Activated CD4-positive, alpha-beta T cell treated with anti-CD3 and anti-CD28 coated beads for 36 hours (primary cell): ENCODE results near the gene LSM14A. TPM values are rescaled to one million over a fixed set of nuclear protein-coding genes. Genes with fewer than 3 reads are reported as not detected.
"Not testable (repeated sequence)": the region's sequence is repeated elsewhere in the genome, so short reads cannot be mapped to it uniquely, and the experiment has no call there.

Experiments
- ATAC-seq: fragments of 200-7000 bp; cut with Tn5 transposase; one replicate; pipeline ENCODE4 v1.10.0; 2021; ENCODE audit warnings: mild to moderate bottlenecking, moderate library complexity
- CTCF ChIA-PET: fragments of 350-600 bp; sonication (Branson Sonifier 250); formaldehyde crosslinking; loops from one replicate; lab custom pipeline; 2021; ENCODE audit warnings: antibody characterized with exemption; lab: Charles Lee
- POLR2A ChIA-PET: fragments of 350-600 bp; sonication (Branson Sonifier 250); formaldehyde crosslinking; loops from one replicate; lab custom pipeline; 2021; ENCODE audit warnings: antibody characterized with exemption, inconsistent platforms; lab: Charles Lee
- DNase-seq: peaks from one replicate; pipeline ENCODE4 v3.0.0-alpha.2; 2020
- H3K27ac Mint-ChIP-seq: one replicate; pipeline ENCODE4 v1.8.0; 2021; ENCODE audit warnings: mixed read lengths
- H3K27me3 Mint-ChIP-seq: one replicate; pipeline ENCODE4 v1.8.0; 2021; ENCODE audit warnings: mixed read lengths
- H3K36me3 Mint-ChIP-seq: one replicate; pipeline ENCODE4 v1.8.0; 2021; ENCODE audit warnings: low read depth, mixed read lengths
- H3K4me1 Mint-ChIP-seq: one replicate; pipeline ENCODE4 v1.8.0; 2021; ENCODE audit warnings: mixed read lengths
- H3K4me3 Mint-ChIP-seq: one replicate; pipeline ENCODE4 v1.8.0; 2021; ENCODE audit warnings: mild to moderate bottlenecking, moderate library complexity, mixed read lengths
- H3K9me3 Mint-ChIP-seq: one replicate; pipeline ENCODE4 v1.8.0; 2021; ENCODE audit warnings: low read depth, mixed read lengths
- intact Hi-C, 2 experiments: fragments of 100-400 bp; cut with DNase I in 1 of 2; cut with micrococcal nuclease in 1 of 2; formaldehyde crosslinking; loops; one replicate each; pipeline versions ENCODE4 v1.14.2 to v1.15.1; 2022 to 2024; cut with DNase I, micrococcal nuclease
- total RNA-seq, 2 experiments: library from RNA; stranded (reverse); gene quantifications; one replicate each; pipeline ENCODE4 v1.2.3, GENCODE V29; 2021

The LSM14A gene
- total RNA-seq, 2 experiments from 2014 or later = 89.0 to 151 TPM

DNA sequence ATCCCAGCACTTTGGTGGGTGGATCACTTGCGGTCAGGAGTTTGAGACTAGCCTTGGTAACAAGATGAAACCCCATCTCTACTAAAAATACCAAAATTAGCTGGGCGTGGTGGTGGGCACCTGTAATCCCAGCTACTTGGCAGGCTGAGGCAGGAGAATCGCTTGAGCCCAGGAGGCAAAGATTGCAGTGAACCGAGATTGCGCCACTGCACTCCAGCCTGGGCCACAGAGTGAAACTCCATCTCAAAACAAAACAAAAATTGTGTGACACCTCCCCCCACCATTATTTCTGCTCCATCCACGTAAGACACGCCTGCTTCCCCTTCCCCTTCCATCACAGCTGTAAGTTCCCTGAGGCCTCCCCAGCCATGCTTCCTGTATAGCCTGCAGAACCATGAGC is 13.3 kb upstream of the LSM14A start:
- POLR2A ChIA-PET, ATAC-seq, H3K9me3 Mint-ChIP-seq, H3K36me3 Mint-ChIP-seq, H3K4me1 Mint-ChIP-seq, intact Hi-C loops, H3K27me3 Mint-ChIP-seq, CTCF ChIA-PET, DNase-seq, H3K4me3 Mint-ChIP-seq, H3K27ac Mint-ChIP-seq: not testable (repeated sequence)

DNA sequence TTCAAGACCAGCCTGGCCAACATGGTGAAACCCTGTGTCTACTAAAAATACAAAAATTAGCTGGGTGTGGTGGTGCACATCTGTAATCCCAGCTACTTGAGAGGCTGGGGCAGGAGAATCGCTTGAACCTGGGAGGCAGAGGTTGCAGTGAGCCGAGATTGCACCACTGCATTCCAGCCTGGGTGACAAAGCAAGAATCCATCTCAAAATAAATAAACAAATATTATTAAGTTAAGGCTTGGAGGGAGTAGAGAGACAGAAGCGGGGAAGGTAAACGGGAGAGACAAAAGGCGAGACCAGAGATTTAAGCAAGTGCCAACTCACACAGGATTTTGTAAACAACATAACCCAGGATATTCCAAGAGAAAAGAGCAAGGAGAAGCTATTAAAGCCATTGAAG is 12.8 kb upstream of the LSM14A start:
- H3K27ac Mint-ChIP-seq, H3K9me3 Mint-ChIP-seq, DNase-seq, H3K27me3 Mint-ChIP-seq, intact Hi-C loops, ATAC-seq, CTCF ChIA-PET, H3K4me1 Mint-ChIP-seq, H3K4me3 Mint-ChIP-seq, POLR2A ChIA-PET, H3K36me3 Mint-ChIP-seq: not testable (repeated sequence)

DNA sequence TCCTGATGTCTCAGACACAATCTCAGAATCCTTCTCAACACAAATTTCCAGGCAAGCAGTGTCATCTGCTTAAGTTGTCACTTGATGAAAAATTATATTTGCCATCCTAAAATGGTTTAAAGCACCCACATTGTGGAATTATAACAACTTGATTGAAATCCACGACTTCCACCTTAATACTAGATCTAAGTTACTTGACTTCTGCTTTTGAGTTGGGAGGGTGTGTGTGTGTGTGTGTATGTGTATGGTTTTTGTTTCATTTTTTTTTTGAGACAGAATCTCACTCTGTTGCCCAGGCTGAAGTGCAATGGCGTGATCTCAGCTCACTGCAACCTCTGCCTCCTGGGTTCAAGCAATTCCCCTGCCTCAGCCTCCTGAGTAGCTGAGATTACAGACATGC is 10.4 kb upstream of the LSM14A start:
- intact Hi-C loops, H3K27ac Mint-ChIP-seq, DNase-seq, H3K36me3 Mint-ChIP-seq, POLR2A ChIA-PET, H3K9me3 Mint-ChIP-seq, H3K27me3 Mint-ChIP-seq, H3K4me3 Mint-ChIP-seq, H3K4me1 Mint-ChIP-seq, ATAC-seq: not testable (repeated sequence)
- CTCF ChIA-PET = interaction anchor here (0.6 kb wide), 1 partner anchor 727 kb away, joined by 3 read pairs; no protein-coding TSS in a partner anchor

DNA sequence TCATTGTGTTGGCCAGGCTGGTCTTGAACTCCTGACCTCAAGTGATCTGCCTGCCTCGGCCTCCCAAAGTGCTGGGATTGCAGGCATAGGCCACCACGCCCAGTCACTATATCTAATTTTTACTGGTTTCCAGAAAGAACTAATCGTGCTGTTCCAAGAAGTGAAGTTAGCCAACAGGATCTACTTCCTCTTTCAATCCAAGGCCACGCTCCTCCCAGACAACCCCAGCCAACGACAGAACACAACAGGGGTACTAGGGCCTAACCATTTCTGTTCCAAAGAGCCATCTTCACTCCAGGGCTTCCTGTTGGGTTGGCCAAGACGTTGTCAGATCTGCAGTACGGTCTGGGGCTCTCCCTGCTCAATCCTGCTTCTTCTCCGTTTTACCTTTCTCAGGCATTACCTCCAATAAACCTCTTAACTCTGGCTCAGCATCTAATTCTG is 7.0 kb upstream of the LSM14A start:
- no peaks in the 10 kb centered on the region for H3K27me3 Mint-ChIP-seq
- DNase-seq (no peak), ATAC-seq (no peak)
- H3K4me3 Mint-ChIP-seq = no peak overlapping the region
- no peaks in the 10 kb centered on the region for H3K36me3 Mint-ChIP-seq
- H3K27ac Mint-ChIP-seq = no peak overlapping the region
- no peaks in the 10 kb centered on the region for H3K9me3 Mint-ChIP-seq
- intact Hi-C loops = no loop called here
- H3K4me1 Mint-ChIP-seq = peaks cover under 1% of the 10 kb centered on the region
- ChIA-PET CTCF (interaction anchor here (0.7 to 1.5 kb wide), 2 partner anchors 11 to 368 kb away, joined by 3 read pairs; no protein-coding TSS in a partner anchor), POLR2A (no interaction called here)

DNA sequence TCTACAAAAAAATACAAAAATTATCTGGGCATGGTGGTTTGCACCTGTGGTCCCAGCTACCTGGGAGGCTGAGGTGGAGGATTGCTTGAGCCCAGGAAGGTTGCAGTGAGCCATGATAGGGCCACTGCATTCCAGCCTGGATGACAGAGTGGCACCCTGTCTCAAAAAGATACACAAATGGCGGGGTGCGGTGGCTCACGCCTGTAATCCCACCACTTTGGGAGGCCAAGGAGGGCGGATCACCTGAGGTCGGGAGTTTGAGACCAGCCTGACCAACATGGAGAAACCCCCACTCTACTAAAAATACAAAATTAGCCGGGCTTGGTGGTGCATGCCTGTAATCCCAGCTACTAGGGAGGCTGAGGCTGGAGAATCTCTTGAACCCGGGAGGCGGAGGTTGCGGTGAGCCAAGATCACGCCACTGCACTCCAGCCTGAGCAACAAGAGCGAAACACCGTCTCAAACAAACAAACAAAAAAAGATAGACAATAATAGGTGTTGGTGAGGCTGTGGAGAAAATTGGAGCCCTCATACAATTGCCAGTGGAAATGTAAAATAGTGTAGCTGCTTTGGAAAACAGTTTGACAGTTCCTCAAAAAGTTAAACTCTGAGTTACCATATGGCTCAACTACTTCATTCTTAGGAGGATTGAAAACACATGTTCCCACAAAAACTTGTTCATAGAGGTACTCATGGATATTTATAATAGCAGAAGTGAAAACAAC is 2.7 kb upstream of the LSM14A start:
- CTCF ChIA-PET = interaction anchor here (0.6 to 1.6 kb wide), 2 partner anchors 18 to 236 kb away, joined by 4 to 5 read pairs; no protein-coding TSS in a partner anchor
- DNase-seq, H3K27ac Mint-ChIP-seq, H3K9me3 Mint-ChIP-seq, ATAC-seq, H3K27me3 Mint-ChIP-seq, H3K4me3 Mint-ChIP-seq: not testable (repeated sequence)
- Mint-ChIP-seq H3K36me3 (peaks cover 13% of the 10 kb centered on the region), H3K4me1 (peaks cover 15% of the 10 kb centered on the region)
- intact Hi-C loops = loop anchor here (2.0 to 10.0 kb wide), 7 partner anchors 37 to 1765 kb away; partner anchors contain the start of genes DPY19L3 (in 1 of the 2) and NUDT19 (in 1 of the 2)
- POLR2A ChIA-PET = interaction anchor here (0.6 kb wide), 1 partner anchor 25 kb away, joined by 3 read pairs; no protein-coding TSS in a partner anchor

DNA sequence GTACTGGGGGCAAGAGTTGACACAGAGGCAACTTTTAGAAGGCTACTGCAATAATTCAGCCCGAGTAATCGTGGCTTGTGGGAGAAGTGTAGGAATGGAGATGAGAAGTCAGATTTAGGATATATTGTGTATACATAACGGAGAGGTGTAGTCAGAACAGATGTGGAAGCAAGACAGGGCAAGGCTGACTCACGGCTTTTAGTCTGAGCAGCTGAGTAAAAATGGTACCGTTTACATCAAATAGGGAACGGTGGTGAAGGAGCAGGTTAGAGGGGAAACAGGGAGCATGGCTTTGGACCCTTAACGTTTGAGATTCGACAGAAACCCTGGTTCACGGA is 796 bp upstream of the LSM14A start:
- Mint-ChIP-seq H3K27me3 (no peaks in the 10 kb centered on the region), H3K36me3 (peaks cover 20% of the 10 kb centered on the region), H3K4me3 (peak overlapping the region; percentile 88), H3K9me3 (no peaks in the 10 kb centered on the region), H3K27ac (peak overlapping the region; percentile 98), H3K4me1 (peaks cover 30% of the 10 kb centered on the region)
- intact Hi-C loops = loop anchor here (1.0 to 10.0 kb wide), 8 partner anchors 39 to 1767 kb away; partner anchors contain the start of genes CEBPG (in 1 of the 2), DPY19L3 (in 1 of the 2) and NUDT19 (in 1 of the 2)
- peak; percentile 80 for DNase-seq
- ChIA-PET POLR2A (interaction anchor here (0.6 to 1.3 kb wide), 5 partner anchors 20 to 186 kb away, joined by 3 to 5 read pairs (median 4); no protein-coding TSS in a partner anchor), CTCF (interaction anchor here (1.2 kb wide), 1 partner anchor 49 kb away, joined by 3 read pairs; no protein-coding TSS in a partner anchor)
- ATAC-seq = peak; percentile 82

DNA sequence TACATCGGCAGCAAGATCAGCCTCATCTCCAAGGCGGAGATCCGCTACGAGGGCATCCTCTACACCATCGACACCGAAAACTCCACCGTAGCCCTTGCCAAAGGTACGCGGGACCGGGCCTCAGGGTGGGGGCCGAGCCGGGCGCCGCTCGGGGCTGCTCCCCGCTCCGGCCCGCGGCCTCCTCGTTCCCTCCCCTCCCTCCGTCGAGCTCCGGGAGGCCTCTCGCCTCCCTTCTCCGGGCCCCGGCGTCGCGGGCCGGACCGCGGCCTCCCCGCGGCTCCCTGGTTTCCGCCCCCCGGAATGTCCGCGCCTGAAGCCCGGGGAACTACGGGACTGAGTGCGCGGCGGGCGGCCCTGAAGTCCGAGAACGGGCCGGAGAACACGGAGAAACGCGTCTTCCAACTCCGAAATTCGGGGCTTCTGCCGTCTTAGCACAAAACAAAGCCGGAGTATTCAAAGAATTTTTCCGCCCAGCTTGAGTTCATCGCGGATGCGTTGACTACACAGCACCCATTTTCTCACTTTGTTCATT is 423 bp downstream of the LSM14A start:
- ChIA-PET CTCF (interaction anchor here (0.7 kb wide), 1 partner anchor 39 kb away, joined by 3 read pairs; no protein-coding TSS in a partner anchor), POLR2A (interaction anchor here (1.3 kb wide), 1 partner anchor 37 kb away, joined by 3 read pairs; no protein-coding TSS in a partner anchor)
- intact Hi-C loops = loop anchor here (1.0 to 10.0 kb wide), 16 partner anchors 38 to 1768 kb away; partner anchors contain the start of genes DPY19L3 (in 1 of the 2), GARRE1 (in 1 of the 2), KCTD15 (in 1 of the 2) and NUDT19 (in 1 of the 2)
- DNase-seq (no peak), ATAC-seq (peak; percentile 18)
- H3K36me3 Mint-ChIP-seq = peaks cover 21% of the 10 kb centered on the region
- no peaks in the 10 kb centered on the region for H3K9me3 Mint-ChIP-seq
- no peaks in the 10 kb centered on the region for H3K27me3 Mint-ChIP-seq
- H3K27ac Mint-ChIP-seq = peak overlapping the region; percentile 99
- peaks cover 42% of the 10 kb centered on the region for H3K4me1 Mint-ChIP-seq
- peak overlapping the region; percentile 88 for H3K4me3 Mint-ChIP-seq

DNA sequence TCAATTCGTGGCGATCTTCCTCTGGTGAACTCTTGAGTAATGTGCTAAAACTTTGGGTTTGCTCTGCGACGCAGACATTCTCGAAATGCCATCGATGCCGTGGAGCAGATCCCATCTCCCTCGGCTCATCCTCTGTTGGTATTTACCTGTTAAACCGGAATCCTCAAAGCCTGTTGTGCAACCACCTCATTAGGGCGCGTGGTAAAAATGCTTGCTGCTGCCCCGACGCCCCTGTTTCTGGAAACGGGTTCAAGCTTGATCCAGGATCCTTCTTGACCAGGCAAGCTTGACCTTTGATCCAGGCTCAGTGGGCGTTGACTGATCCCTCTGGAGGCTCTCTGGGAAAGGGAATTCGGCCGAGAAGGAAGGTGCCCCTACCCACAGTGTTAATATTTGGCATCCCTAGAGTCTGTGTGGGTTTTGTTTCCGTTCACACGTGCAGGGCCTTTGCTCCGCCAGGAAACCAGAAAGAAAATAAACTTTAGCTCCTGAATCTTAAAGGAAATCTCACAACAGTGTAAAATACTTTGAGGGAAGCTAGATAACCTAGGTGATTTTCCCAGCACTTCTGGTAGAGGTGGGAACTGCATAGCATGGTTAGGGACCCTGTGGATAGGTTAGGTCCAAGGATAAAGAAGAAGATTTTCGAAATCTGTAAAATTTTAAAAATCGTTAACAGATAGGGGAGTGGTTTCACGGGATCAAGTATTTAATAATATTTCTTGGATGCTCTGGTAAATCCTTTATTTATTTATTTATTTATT is 1.1 kb downstream of the LSM14A start:
- CTCF ChIA-PET = interaction anchor here (0.6 to 1.9 kb wide), 5 partner anchors 14 to 178 kb away, joined by 3 to 6 read pairs (median 3); no protein-coding TSS in a partner anchor
- POLR2A ChIA-PET = interaction anchor here (0.6 kb wide), 2 partner anchors 43 to 563 kb away, joined by 3 to 7 read pairs; no protein-coding TSS in a partner anchor
- Mint-ChIP-seq H3K4me1 (peaks cover 47% of the 10 kb centered on the region), H3K36me3 (peaks cover 23% of the 10 kb centered on the region), H3K27me3 (no peaks in the 10 kb centered on the region), H3K9me3 (no peaks in the 10 kb centered on the region), H3K27ac (peak overlapping the region; percentile 99), H3K4me3 (peak overlapping the region; percentile 88)
- DNase-seq (peak; percentile 33), ATAC-seq (no peak)
- intact Hi-C loops = loop anchor here (2.0 to 10.0 kb wide), 9 partner anchors 41 to 1769 kb away; partner anchors contain the start of genes DPY19L3 (in 1 of the 2), KCTD15 (in 1 of the 2) and NUDT19 (in 1 of the 2)

DNA sequence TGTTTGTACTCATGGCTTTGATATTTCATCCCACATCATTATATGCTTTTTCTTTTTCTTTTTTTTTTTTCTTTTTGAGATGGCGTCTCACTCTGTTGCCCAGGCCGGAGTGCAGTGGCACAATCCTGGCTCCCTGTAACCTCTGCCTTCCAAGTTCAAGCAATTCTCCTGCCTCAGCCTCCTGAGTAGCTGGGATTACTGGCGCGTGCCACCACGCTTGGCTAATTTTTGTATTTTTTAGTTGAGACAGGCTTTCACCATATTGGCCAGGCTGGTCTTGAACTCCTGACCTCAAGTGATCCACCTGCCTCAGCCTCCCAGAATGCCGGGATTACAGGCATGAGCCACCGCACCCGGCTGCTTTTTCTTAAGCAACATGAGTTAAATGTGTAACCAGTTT is 2.9 kb downstream of the LSM14A start:
- Mint-ChIP-seq H3K27ac (peak overlapping the region; percentile 42), H3K4me1 (peaks cover 62% of the 10 kb centered on the region), H3K4me3 (peak overlapping the region; percentile 58), H3K36me3 (peaks cover 33% of the 10 kb centered on the region)
- CTCF ChIA-PET = interaction anchor here (0.7 to 1.9 kb wide), 3 partner anchors 10 to 66 kb away, joined by 3 to 6 read pairs (median 3); no protein-coding TSS in a partner anchor
- H3K27me3 Mint-ChIP-seq, ATAC-seq, DNase-seq, H3K9me3 Mint-ChIP-seq, POLR2A ChIA-PET: not testable (repeated sequence)
- intact Hi-C loops = loop anchor here (10.0 kb wide), 2 partner anchors 260 to 1770 kb away; partner anchors contain the start of gene DPY19L3 (in 1 of the 2)

DNA sequence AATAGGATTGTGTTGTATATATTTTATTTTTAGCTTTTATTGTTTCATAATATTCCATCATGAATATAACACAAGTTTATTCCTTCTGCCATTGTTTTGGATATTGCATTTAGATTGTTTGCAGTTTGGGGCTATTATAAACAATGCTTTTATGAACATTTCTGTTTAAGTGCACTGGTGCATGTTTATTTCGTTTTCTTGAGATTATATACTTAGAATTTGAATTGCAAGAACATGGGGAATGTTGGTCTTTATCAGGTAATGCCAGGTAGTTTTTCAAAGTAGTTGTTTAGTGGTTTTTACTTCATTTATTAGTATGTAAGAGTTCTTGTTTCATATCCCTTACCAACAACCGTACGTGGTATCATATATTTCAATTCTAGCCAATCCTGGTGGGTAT is 4.3 kb downstream of the LSM14A start:
- ChIA-PET CTCF (interaction anchor here (0.6 to 1.2 kb wide), 5 partner anchors 12 to 239 kb away, joined by 3 to 4 read pairs (median 3); no protein-coding TSS in a partner anchor), POLR2A (no interaction called here)
- H3K4me1 Mint-ChIP-seq = peaks cover 66% of the 10 kb centered on the region
- H3K9me3 Mint-ChIP-seq = no peaks in the 10 kb centered on the region
- ATAC-seq = no peak
- peak overlapping the region; percentile 58 for H3K4me3 Mint-ChIP-seq
- H3K27ac Mint-ChIP-seq = peak overlapping the region; percentile 75
- peaks cover 44% of the 10 kb centered on the region for H3K36me3 Mint-ChIP-seq
- no peak for DNase-seq
- no peaks in the 10 kb centered on the region for H3K27me3 Mint-ChIP-seq
- intact Hi-C loops = loop anchor here (10.0 kb wide), 2 partner anchors 258 to 1772 kb away; partner anchors contain the start of gene DPY19L3 (in 1 of the 2)
